Natural killer cell (primary cell): Measurements from ENCODE around the gene HDAC4. TPM values are rescaled to one million over a fixed set of nuclear protein-coding genes. Genes with fewer than 3 reads are reported as not detected.

Experiments used
- ATAC-seq, 3 donors: fragments of 150-1000 bp in 2 of 3; fragments of 200-7000 bp in 1 of 3; cut with Tn5 transposase; 1 replicate in 1 of 3; 2 replicates in 2 of 3; pipeline ENCODE4 v1.10.0; 2021; ENCODE audit warnings: mild to moderate bottlenecking in 2 of 3, moderate library complexity in 2 of 3
- DNase-seq, 2 donors: peaks; one replicate each; pipeline versions ENCODE4 v3.0.0 to v3.0.0-alpha.2; 2013 to 2021; ENCODE audit warnings: mixed read lengths in 1 of 2
- H3K27ac ChIP-seq: one replicate; pipeline ENCODE4 v1.5.1; 2013; ENCODE audit warnings: mild to moderate bottlenecking, low read length
- H3K27me3 ChIP-seq: one replicate; pipeline ENCODE4 v1.6.1; 2013; ENCODE audit warnings: low read length; ENCODE audit not compliant: control insufficient read depth, insufficient read depth
- H3K36me3 ChIP-seq: one replicate; pipeline ENCODE4 v1.6.1; 2013; ENCODE audit warnings: low read length; ENCODE audit not compliant: control insufficient read depth, insufficient read depth
- H3K4me1 ChIP-seq: one replicate; pipeline ENCODE4 v1.6.1; 2013; ENCODE audit warnings: low read length; ENCODE audit not compliant: control insufficient read depth, insufficient read depth
- H3K4me3 ChIP-seq: one replicate; pipeline ENCODE4 v1.5.1; 2013; ENCODE audit warnings: low read length
- H3K9me3 ChIP-seq: one replicate; pipeline ENCODE4 v1.6.1; 2013; ENCODE audit warnings: low read length; ENCODE audit not compliant: control insufficient read depth, insufficient read depth
- H3K27ac Mint-ChIP-seq, 2 donors: one replicate each; pipeline ENCODE4 v1.8.0; 2022; ENCODE audit warnings: mild to moderate bottlenecking in 2 of 2, mixed read lengths in 2 of 2, moderate library complexity in 1 of 2
- H3K27me3 Mint-ChIP-seq, 2 donors: one replicate each; pipeline ENCODE4 v1.8.0; 2022; ENCODE audit warnings: low read depth in 2 of 2, mixed read lengths in 2 of 2
- H3K36me3 Mint-ChIP-seq: one replicate; pipeline ENCODE4 v1.8.0; 2022; ENCODE audit warnings: mixed read lengths
- H3K4me1 Mint-ChIP-seq, 2 donors: one replicate each; pipeline ENCODE4 v1.8.0; 2022; ENCODE audit warnings: mixed read lengths in 2 of 2
- H3K4me3 Mint-ChIP-seq: one replicate; pipeline ENCODE4 v1.8.0; 2022; ENCODE audit warnings: mild to moderate bottlenecking, moderate library complexity, mixed read lengths
- H3K9me3 Mint-ChIP-seq, 2 donors: one replicate each; pipeline ENCODE4 v1.8.0; 2022; ENCODE audit warnings: mixed read lengths in 2 of 2
- WGBS: methylation state at CpG from one replicate; pipeline ENCODE4 v1.1.7; 2013; ENCODE audit warnings: missing lambda C conversion rate; ENCODE audit not compliant: insufficient coverage; 5-methylcytosine and 5-hydroxymethylcytosine counted together
- intact Hi-C: fragments of 100-400 bp; cut with micrococcal nuclease; formaldehyde crosslinking; loops from one replicate; pipeline ENCODE4 v1.14.2; 2022
- total RNA-seq, 4 donors: library from RNA; stranded (reverse); fragments of 120-200 nt in 1 of 4; gene quantifications; one replicate each; pipeline versions ENCODE4 v1.2.3 to v1.2.4, GENCODE V29; 2013 to 2022
- TF ChIP-seq, protein P1 (sequence below): fragments of 200-600 bp; IDR thresholded peaks from one replicate; pipeline ENCODE4 v1.8.0; 2022; ENCODE audit warnings: antibody characterized with exemption

The HDAC4 gene
- total RNA-seq, 3 donors from 2014 or later (not counting 1 experiment from before 2014, with no cell fraction given), result 74.9 to 105 (median 100) TPM

DNA sequence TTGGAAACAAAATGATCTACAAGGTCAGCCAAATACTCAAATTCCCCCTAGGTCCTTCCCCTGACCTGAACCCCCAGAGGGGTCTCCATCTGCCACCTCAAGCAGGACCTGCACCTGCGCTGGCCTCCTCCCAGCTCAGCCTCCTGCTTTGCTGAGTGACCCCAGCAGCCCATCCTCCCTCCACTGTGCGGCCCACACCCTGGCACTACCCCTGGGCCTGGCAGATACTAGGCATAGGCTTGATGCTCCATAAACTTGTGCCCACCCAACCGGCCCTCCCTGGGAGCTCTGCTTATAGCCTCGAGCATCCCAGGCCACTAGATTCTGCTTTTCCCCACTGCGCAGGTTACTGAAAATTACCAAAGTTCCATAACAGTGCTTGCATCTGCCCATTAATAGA is 156.2 kb downstream of the HDAC4 start:
- ATAC-seq (no peak), DNase-seq (no peak)
- peaks cover 24% of the 10 kb centered on the region for H3K4me1 ChIP-seq
- no peak overlapping the region for H3K27ac ChIP-seq
- intact Hi-C loops, result no loop called here
- Mint-ChIP-seq H3K27ac (peak overlapping the region in 1 of 2 donors; percentile 45), H3K4me1 (peaks cover 45 to 67% of the 10 kb centered on the region in 2 donors), H3K27me3 (no peaks in the 10 kb centered on the region), H3K36me3 (no peaks in the 10 kb centered on the region), H3K9me3 (no peaks in the 10 kb centered on the region), H3K4me3 (no peak overlapping the region)
- no peaks in the 10 kb centered on the region for H3K27me3 ChIP-seq
- no peaks in the 10 kb centered on the region for H3K9me3 ChIP-seq
- H3K4me3 ChIP-seq, result no peak overlapping the region
- TF ChIP-seq, protein P1, sequence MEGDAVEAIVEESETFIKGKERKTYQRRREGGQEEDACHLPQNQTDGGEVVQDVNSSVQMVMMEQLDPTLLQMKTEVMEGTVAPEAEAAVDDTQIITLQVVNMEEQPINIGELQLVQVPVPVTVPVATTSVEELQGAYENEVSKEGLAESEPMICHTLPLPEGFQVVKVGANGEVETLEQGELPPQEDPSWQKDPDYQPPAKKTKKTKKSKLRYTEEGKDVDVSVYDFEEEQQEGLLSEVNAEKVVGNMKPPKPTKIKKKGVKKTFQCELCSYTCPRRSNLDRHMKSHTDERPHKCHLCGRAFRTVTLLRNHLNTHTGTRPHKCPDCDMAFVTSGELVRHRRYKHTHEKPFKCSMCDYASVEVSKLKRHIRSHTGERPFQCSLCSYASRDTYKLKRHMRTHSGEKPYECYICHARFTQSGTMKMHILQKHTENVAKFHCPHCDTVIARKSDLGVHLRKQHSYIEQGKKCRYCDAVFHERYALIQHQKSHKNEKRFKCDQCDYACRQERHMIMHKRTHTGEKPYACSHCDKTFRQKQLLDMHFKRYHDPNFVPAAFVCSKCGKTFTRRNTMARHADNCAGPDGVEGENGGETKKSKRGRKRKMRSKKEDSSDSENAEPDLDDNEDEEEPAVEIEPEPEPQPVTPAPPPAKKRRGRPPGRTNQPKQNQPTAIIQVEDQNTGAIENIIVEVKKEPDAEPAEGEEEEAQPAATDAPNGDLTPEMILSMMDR, result no peak
- 96% methylated on average over 5 of the region's 5 CpGs for WGBS
- peaks cover 5% of the 10 kb centered on the region for H3K36me3 ChIP-seq

DNA sequence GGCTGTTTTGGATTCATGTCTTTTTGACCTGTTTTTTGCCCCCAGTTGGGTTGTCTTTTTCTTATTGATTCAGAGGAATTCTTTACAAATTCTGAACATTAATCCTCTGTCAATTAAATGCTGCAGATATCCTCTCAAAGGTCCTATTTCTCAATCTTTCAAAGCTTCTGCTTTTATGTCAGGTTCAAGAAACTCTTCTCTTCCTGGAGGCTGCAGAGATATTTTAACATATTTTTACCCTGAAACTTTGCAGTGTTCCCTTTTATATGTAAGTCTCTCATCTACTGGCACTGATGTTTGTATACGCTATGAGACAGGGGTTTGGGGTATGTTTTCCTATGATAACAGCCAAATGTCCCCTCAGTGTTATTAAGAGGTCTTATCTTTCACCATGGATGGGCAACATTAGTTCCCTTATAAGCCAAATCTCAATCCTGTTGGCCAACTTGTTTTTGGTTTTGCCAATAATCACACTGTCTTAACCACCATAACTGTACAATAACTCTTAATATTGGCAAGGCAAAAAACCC is 159.3 kb downstream of the HDAC4 start:
- H3K27me3 Mint-ChIP-seq, result no peaks in the 10 kb centered on the region
- H3K4me1 Mint-ChIP-seq, result peaks cover 52 to 70% of the 10 kb centered on the region in 2 donors
- no peaks in the 10 kb centered on the region for H3K36me3 ChIP-seq
- no peak overlapping the region for H3K27ac ChIP-seq
- ATAC-seq (no peak), DNase-seq (no peak)
- H3K27ac Mint-ChIP-seq, result peak overlapping the region in 1 of 2 donors; percentile 9
- peaks cover 22% of the 10 kb centered on the region for H3K4me1 ChIP-seq
- TF ChIP-seq, protein P1, result no peak
- H3K4me3 Mint-ChIP-seq, result no peak overlapping the region
- no peak overlapping the region for H3K4me3 ChIP-seq
- no peaks in the 10 kb centered on the region for H3K36me3 Mint-ChIP-seq
- WGBS, result no CpG with 5 or more reads among the region's 1 CpG
- H3K27me3 ChIP-seq, result no peaks in the 10 kb centered on the region
- H3K9me3 ChIP-seq, result no peaks in the 10 kb centered on the region
- H3K9me3 Mint-ChIP-seq, result no peaks in the 10 kb centered on the region
- intact Hi-C loops, result no loop called here

DNA sequence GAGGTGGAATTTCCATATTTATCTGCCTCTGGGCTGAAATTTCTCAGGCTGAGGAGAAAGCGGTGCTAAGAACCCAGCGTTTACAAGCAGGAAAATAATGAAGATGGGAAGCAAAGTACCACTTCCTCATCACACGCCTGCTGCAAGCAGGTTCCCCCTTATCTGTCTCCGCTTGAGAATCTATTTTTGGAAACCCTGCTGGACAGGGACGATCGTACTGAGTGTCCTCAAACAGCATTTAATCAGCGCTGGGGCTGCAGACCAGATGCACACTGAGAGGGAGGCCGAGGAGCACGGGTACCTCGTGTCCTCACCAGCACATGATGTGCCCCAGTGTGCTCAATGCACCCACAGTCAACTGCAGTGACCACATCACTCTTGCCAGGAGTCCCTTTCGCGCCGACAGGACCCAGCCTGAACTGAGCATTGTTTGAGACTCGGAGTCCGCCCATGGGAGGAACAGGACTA is 160.4 kb downstream of the HDAC4 start:
- Mint-ChIP-seq H3K27me3 (no peaks in the 10 kb centered on the region), H3K27ac (no peak overlapping the region), H3K4me3 (no peak overlapping the region), H3K9me3 (no peaks in the 10 kb centered on the region), H3K4me1 (peaks cover 47 to 66% of the 10 kb centered on the region in 2 donors), H3K36me3 (no peaks in the 10 kb centered on the region)
- ATAC-seq (peak in 1 of 3 donors; percentile 39), DNase-seq (no peak)
- Histone ChIP-seq H3K9me3 (no peaks in the 10 kb centered on the region), H3K4me1 (peaks cover 25% of the 10 kb centered on the region), H3K27me3 (no peaks in the 10 kb centered on the region), H3K4me3 (no peak overlapping the region), H3K36me3 (no peaks in the 10 kb centered on the region), H3K27ac (no peak overlapping the region)
- intact Hi-C loops, result no loop called here
- TF ChIP-seq, protein P1, result no peak
- WGBS, result 66% methylated on average over 15 of the region's 15 CpGs
